Mesothelial cell of epicardium (in vitro differentiated cells): Measurements from ENCODE around the gene ZNF823. TPM values are rescaled to one million over a fixed set of nuclear protein-coding genes. Genes with fewer than 3 reads are reported as not detected.
"Not testable (repeated sequence)": the region's sequence is repeated elsewhere in the genome, so short reads cannot be mapped to it uniquely, and the experiment has no call there.

Experiments
- DNase-seq, 2 experiments: peaks; one replicate each; pipeline ENCODE4 v3.0.0; 2021; ENCODE audit warnings: low spot score in 2 of 2; ENCODE audit not compliant: unreplicated experiment in 2 of 2
- H3K27ac Mint-ChIP-seq: 2 replicates; pipeline ENCODE4 v1.8.0; 2021; ENCODE audit warnings: mixed read lengths
- H3K27me3 Mint-ChIP-seq: 2 replicates; pipeline ENCODE4 v1.8.0; 2021; ENCODE audit warnings: low read depth, mixed read lengths
- H3K36me3 Mint-ChIP-seq: 2 replicates; pipeline ENCODE4 v1.8.0; 2021; ENCODE audit warnings: mixed read lengths
- H3K4me1 Mint-ChIP-seq: 2 replicates; pipeline ENCODE4 v1.8.0; 2021; ENCODE audit warnings: mixed read lengths
- H3K4me3 Mint-ChIP-seq: 2 replicates; pipeline ENCODE4 v1.8.0; 2021; ENCODE audit warnings: mild to moderate bottlenecking, moderate library complexity, mixed read lengths
- H3K9me3 Mint-ChIP-seq: 2 replicates; pipeline ENCODE4 v1.8.0; 2021; ENCODE audit warnings: mixed read lengths
- CTCF ChIP-seq: fragments of 200-600 bp; sonication (generic); IDR thresholded peaks from one replicate; pipeline ENCODE4 v1.5.0; 2021; ENCODE audit warnings: antibody characterized with exemption; ENCODE audit not compliant: unreplicated experiment
- total RNA-seq: library from RNA; stranded (reverse); gene quantifications from 3 replicates; pipeline ENCODE4 v1.2.1, GENCODE V29; 2021

Gene ZNF823
- total RNA-seq, 1 donor from 2014 or later = 8.9 TPM

DNA sequence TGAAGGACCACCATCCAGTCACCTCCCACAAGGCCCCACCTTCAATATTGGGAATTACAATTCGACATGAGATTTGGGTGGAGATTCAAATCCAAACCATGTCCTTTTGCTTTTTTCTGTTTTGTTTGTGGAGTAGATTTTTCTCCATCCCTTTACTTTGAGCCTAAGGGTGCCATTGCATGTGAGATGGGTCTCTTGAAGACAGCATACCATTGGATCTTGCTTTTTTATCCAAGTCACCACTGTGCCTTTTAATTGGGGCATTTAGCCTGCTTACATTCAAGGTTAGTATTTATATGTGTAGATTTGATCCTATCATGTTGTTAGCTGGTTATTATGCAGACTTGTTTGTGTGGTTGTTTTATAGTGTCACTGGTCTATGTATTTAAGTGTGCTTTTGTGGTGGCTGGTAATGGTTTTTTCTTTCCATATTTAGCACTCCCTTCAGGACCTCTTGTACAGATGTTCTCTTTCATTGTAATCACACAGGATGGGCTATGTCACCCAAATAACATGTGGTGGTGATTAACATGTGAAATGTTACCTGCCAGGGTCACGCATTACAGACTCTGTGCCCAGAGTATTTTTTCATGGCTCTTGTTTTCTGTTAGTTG is 58.0 kb downstream of the ZNF823 start:
- no peak for TF ChIP-seq CTCF
- Mint-ChIP-seq H3K36me3 (peaks cover 79% of the 10 kb centered on the region), H3K4me3 (no peak overlapping the region), H3K27me3 (no peaks in the 10 kb centered on the region), H3K9me3 (peaks cover 44% of the 10 kb centered on the region), H3K27ac (no peak overlapping the region), H3K4me1 (no peaks in the 10 kb centered on the region)
- no peak for DNase-seq

GRCh38 chr19:11678504-11678903 is 60.2 kb downstream of the ZNF823 start:
- Mint-ChIP-seq H3K4me1 (no peaks in the 10 kb centered on the region), H3K36me3 (peaks cover 58% of the 10 kb centered on the region), H3K27me3 (no peaks in the 10 kb centered on the region), H3K9me3 (peaks cover 29% of the 10 kb centered on the region), H3K27ac (no peak overlapping the region), H3K4me3 (no peak overlapping the region)
- no peak for TF ChIP-seq CTCF
- no peak for DNase-seq

DNA sequence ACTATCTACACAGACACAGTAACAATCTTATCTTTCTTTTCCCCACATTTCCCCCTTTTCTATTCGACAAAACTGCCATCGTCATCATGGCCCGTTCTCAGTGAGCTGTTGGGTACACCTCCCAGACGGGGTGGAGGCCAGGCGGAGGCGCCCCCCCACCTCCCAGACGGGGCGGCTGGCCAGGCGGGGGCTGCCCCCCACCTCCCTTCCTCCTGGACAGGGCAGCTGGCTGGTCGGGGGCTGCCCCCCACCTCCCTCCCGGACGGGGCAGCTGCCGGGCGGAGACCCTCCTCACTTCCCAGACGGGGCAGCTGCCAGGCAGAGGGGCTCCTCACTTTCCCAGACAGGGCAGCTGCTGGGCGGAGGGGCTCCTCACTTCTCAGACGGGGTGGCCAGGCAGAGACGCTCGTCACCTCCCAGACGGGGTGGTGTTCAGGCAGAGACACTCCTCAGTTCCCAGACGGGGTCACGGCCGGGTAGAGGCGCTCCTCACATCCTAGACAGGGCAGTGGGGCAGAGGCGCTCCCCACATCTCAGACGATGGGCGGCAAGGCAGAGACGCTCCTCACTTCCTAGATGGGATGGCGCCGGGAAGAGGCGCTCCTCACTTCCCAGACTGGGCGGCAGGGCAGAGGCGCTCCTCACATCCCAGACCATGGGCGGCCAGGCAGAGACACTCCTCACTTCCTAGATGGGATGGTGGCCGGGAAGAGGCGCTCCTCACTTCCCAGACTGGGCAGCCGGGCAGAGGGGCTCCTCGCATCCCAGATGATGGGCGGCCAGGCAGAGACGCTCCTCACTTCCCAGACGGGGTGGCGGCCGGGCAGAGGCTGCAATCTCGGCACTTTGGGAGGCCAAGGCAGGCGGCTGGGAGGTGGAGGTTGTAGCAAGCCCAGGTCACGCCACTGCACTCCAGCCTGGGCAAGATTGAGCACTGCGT is 61.8 kb downstream of the ZNF823 start:
- Mint-ChIP-seq H3K36me3 (peaks cover 50% of the 10 kb centered on the region), H3K9me3 (peaks cover 28% of the 10 kb centered on the region)
- H3K27me3 Mint-ChIP-seq, H3K4me1 Mint-ChIP-seq, DNase-seq, H3K27ac Mint-ChIP-seq, H3K4me3 Mint-ChIP-seq: not testable (repeated sequence)

- Mint-ChIP-seq H3K4me1 (no peaks in the 10 kb centered on the region), H3K27ac (no peak overlapping the region), H3K9me3 (peaks cover 21% of the 10 kb centered on the region), H3K36me3 (peaks cover 40% of the 10 kb centered on the region), H3K4me3 (no peak overlapping the region), H3K27me3 (no peaks in the 10 kb centered on the region)
- no peak for DNase-seq
- TF ChIP-seq CTCF = no peak
Observed at GRCh38 chr19:11675569-11675968, 63.2 kb downstream of the ZNF823 start.

DNA sequence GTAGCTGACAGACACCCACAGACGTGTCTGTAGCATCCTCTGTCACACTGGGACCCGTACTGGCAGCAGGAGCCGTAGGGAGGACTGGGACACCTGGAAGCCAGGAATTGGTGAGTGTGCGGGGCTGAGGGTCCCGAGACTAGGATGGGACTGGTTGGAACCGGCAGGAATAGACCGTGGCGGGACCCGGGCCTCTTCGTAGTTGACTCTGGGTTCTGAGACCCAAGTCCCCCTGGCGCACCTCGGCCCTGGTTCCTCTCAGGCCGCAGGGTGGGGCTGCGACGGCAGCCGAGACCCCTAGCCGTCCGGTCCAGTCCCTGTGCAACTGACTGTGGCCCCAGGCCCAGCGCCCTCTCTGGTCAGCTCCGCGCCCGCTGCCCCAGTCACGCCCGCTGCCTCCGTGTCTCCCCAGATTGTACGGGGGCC is 64.7 kb downstream of the ZNF823 start:
- Mint-ChIP-seq H3K4me1 (no peaks in the 10 kb centered on the region), H3K9me3 (peaks cover 23% of the 10 kb centered on the region), H3K27me3 (no peaks in the 10 kb centered on the region), H3K27ac (no peak overlapping the region), H3K4me3 (peak overlapping the region; percentile 70), H3K36me3 (peaks cover 36% of the 10 kb centered on the region)
- no peak for TF ChIP-seq CTCF
- DNase-seq = no peak

DNA sequence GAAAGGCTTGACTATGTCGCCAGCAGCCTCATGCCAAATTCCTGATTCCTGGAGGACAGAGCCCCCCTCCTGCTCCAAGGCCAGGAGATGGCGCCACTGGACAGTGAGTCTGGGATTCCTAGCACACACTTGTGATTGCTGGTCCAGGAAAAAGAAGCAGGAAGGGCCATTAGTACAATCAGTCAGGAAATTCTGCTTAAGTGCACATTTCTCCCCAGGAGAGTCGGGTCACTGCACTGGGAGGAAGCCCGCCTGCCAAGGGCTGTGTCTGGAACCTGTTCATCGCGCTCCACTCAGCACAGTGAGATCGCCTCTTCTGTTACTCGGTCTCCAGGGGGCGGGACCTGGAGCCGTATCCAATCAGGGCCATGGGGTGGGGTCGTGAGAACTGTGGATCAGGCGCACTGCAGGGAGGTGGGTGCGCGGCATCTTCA is 65.1 kb downstream of the ZNF823 start:
- H3K9me3 Mint-ChIP-seq = peaks cover 23% of the 10 kb centered on the region

More for the DNA sequence above, 65.1 kb downstream of the ZNF823 start:
- Mint-ChIP-seq H3K27ac (peak overlapping the region; percentile 12), H3K27me3 (no peaks in the 10 kb centered on the region), H3K4me3 (peak overlapping the region; percentile 70), H3K4me1 (no peaks in the 10 kb centered on the region), H3K36me3 (peaks cover 32% of the 10 kb centered on the region)
- DNase-seq = peak; percentile 39 to 58
- peak; percentile 46 for TF ChIP-seq CTCF
